Measurements from ENCODE around the gene FBL. TPM values are rescaled to one million over a fixed set of nuclear protein-coding genes. Genes with fewer than 3 reads are reported as not detected.
A peak's percentile ranks its signal among the peaks of the same experiment; 100 is the strongest.
"Not testable (repeated sequence)": the region's sequence is repeated elsewhere in the genome, so short reads cannot be mapped to it uniquely, and the experiment has no call there.

FBL gene
- total and polyA plus RNA-seq, 5 experiments from 2014 or later = 231 to 365 (median 246) TPM

DNA sequence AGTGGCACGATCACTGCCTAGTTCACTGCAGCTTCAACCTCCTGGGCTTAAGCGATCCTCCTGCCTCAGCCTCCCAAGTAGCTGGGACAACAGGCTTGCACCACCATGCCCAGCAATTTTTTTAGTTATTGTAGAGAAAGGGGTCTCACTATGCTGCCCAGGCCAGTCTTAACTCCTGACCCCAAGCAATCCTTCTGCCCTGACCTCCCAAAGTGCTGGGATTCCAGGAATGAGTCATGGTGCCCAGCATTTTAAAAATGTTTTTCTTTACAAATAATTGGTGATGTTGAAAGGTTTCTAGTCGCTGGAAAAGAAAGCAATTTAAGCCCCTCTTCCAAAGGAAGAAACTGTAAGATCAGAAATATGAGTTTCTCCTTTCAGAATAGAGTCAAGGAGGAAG is 31.6 kb downstream of the FBL start:
- no peaks in the 10 kb centered on the region for H3K27me3 Mint-ChIP-seq
- peaks cover 0 to 35% (median 4%) of the 10 kb centered on the region in 3 donors for H3K36me3 Mint-ChIP-seq
- ATAC-seq (no peak), DNase-seq (no peak)
- POLR2A ChIA-PET = no interaction called here
- H3K4me3 Mint-ChIP-seq = no peak overlapping the region
- no peaks in the 10 kb centered on the region for H3K9me3 Mint-ChIP-seq
- peaks cover 9 to 27% (median 14%) of the 10 kb centered on the region in 4 donors for H3K4me1 Mint-ChIP-seq
- no peak overlapping the region for H3K27ac Mint-ChIP-seq

DNA sequence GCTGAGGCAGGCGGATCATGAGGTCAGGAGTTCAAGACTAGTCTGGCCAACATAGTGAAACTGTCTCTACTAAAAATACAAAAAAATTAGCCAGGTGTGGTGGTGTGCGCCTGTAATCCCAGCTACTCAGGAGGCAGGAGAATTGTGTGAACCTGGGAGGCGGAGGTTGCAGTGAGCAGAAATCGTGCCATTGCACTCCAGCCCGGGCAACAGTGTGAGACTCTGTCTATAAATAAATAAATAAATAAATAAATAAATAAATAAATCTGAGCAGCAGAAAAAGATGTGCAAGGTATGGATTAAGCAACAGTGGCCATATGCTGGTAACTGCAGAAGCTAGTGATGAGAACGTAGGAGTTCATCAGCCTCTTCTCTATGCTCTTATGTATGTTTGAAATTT is 32.1 kb downstream of the FBL start:
- ATAC-seq, H3K4me3 Mint-ChIP-seq, H3K27me3 Mint-ChIP-seq, POLR2A ChIA-PET, H3K27ac Mint-ChIP-seq, DNase-seq, H3K9me3 Mint-ChIP-seq: not testable (repeated sequence)
- Mint-ChIP-seq H3K4me1 (peaks cover 4 to 22% (median 10%) of the 10 kb centered on the region in 4 donors), H3K36me3 (peaks cover 0 to 32% (median 4%) of the 10 kb centered on the region in 3 donors)

DNA sequence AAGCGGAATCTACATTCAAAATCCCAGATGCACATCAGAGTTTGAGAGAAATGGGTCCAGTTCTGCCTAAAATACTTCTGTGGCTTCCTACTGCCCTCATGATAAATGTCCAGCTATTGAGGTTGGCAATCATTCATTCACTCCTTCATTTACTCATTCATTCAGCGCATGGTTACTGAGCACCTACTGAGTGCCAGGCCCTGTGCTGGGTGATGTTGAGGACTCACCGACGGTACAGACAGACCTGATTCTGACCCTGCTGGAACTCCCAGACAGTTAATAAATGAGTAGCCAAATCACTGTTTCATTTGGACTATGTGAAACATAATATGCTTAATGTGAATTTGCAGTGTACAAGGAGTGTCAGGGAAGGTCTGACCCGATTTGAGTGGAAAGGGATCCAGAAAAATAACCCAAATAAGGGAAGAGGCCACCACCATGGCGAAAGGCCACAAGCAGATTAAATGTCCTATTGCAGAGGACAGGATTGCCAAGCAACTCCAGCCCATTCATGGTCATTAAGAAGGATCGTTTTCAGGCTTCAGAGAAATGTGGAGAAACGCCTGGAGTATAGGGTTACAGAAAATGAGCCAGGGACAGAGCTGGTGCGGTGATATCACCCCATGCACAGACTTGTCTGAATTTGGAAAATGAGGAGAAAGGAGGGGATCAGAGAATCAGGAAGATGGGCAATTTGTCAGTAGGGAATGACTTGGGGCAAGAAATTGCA is 32.8 kb downstream of the FBL start:
- ATAC-seq (no peak), DNase-seq (no peak)
- H3K4me3 Mint-ChIP-seq = no peak overlapping the region
- POLR2A ChIA-PET = no interaction called here
- no peaks in the 10 kb centered on the region for H3K9me3 Mint-ChIP-seq
- H3K4me1 Mint-ChIP-seq = peaks cover 0 to 18% (median 5%) of the 10 kb centered on the region in 4 donors
- H3K36me3 Mint-ChIP-seq = peaks cover 0 to 29% (median 4%) of the 10 kb centered on the region in 3 donors
- no peaks in the 10 kb centered on the region for H3K27me3 Mint-ChIP-seq
- peak overlapping the region in 2 of 10 donors; percentile 11 to 38 for H3K27ac Mint-ChIP-seq

DNA sequence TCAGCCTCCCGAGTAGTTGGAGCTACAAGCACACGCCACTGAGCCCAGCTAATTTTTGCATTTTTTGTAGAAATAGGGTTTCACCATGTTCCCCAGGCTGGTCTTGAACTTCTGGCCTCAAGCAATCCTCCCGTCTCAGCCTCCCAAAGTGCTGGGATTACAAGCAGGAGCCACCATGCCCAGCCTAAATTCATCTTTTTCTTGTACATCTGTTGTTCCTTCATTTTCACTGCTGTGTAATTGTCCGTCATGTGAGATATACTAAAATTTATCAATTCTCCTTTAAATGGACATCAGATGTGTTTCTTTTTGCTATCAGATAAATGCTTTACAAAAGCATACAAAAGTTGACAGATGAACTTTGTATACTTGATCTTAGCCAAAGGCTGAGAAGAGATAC is 35.1 kb downstream of the FBL start:
- POLR2A ChIA-PET = no interaction called here
- H3K36me3 Mint-ChIP-seq = peaks cover 0 to 13% (median 0%) of the 10 kb centered on the region in 3 donors
- no peak overlapping the region for H3K4me3 Mint-ChIP-seq
- H3K27me3 Mint-ChIP-seq = no peaks in the 10 kb centered on the region
- peak overlapping the region in 1 of 10 donors; percentile 51 for H3K27ac Mint-ChIP-seq
- ATAC-seq (no peak), DNase-seq (no peak)
- H3K4me1 Mint-ChIP-seq = peaks cover 0 to 10% (median 2%) of the 10 kb centered on the region in 4 donors
- H3K9me3 Mint-ChIP-seq = no peaks in the 10 kb centered on the region

DNA sequence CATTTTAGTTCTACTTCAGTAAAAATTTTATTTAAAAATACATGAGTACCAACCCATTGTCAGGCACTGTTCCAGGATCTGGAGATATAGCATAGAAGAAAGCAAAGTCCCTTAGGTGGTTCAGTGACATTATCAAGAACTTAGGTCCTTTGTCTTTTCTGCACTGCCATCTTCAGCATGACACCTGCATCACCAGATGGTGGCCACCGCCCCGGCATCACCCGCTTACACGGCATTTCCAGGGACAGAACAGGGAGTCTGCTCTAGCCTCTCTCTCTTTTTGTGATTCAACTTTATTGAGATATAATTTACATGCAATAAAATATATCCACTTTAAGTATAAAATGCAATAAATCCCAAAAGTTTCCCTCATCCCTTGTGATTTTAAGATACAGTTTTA is 35.8 kb downstream of the FBL start:
- H3K4me3 Mint-ChIP-seq = no peak overlapping the region
- no peak for ATAC-seq
- no peak overlapping the region for H3K27ac Mint-ChIP-seq
- POLR2A ChIA-PET = no interaction called here
- DNase-seq = no peak
- peaks cover 0 to 8% (median under 1%) of the 10 kb centered on the region in 4 donors for H3K4me1 Mint-ChIP-seq
- peaks cover 0 to 9% (median 0%) of the 10 kb centered on the region in 3 donors for H3K36me3 Mint-ChIP-seq
- no peaks in the 10 kb centered on the region for H3K9me3 Mint-ChIP-seq
- peaks cover 0 to 2% (median 0%) of the 10 kb centered on the region in 5 donors for H3K27me3 Mint-ChIP-seq

DNA sequence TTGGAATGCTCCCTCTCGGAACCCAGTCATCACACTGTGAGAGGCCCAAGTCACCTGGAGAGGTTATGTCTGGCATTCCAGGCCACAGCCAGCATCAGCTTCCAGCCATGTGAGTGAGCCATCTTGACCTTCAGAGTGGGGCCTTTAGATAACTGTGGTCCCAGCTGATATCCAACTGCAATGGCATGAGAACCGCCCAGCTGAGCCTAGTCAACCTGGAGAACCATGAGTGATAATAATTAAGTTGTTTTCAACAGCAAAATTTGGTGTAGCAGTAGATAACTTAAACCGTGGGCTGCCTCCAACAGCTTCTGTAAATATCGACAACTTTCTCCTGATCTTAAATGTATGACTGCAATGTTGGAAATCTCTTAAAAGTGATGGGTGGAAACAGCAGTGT is 36.8 kb downstream of the FBL start:
- Mint-ChIP-seq H3K4me1 (peaks cover 0 to 8% (median under 1%) of the 10 kb centered on the region in 4 donors), H3K4me3 (no peak overlapping the region), H3K27ac (no peak overlapping the region), H3K9me3 (no peaks in the 10 kb centered on the region), H3K27me3 (peaks cover 0 to 4% (median 2%) of the 10 kb centered on the region in 5 donors), H3K36me3 (peaks cover 0 to 9% (median 0%) of the 10 kb centered on the region in 3 donors)
- ATAC-seq = no peak
- POLR2A ChIA-PET = interaction anchor here (0.7 kb wide), 1 partner anchor 11 kb away, joined by 5 read pairs; no protein-coding TSS in a partner anchor
- DNase-seq = no peak

DNA sequence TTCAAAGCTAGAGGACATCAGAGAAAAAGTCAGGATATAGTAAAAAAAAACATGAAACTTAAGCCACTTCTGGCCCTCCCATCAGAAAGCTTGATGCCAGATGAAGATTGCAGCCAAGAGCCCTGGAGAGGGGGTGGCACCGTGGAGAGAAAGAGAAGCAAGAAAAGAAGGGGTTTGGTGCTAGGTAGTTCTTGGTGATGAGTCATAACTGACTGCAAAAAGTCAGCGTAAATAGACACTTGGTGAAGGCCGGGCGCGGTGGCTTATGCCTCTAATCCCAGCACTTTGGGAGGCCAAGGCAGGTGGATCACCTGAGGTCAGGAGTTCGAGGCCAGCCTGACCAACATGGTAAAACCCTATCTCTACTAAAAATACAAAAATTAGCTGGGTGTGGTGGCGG is 37.5 kb downstream of the FBL start:
- POLR2A ChIA-PET = interaction anchor here (0.5 kb wide), 1 partner anchor 22 kb away, joined by 3 read pairs; no protein-coding TSS in a partner anchor
- not testable (repeated sequence) for H3K27ac Mint-ChIP-seq, H3K27me3 Mint-ChIP-seq

DNA sequence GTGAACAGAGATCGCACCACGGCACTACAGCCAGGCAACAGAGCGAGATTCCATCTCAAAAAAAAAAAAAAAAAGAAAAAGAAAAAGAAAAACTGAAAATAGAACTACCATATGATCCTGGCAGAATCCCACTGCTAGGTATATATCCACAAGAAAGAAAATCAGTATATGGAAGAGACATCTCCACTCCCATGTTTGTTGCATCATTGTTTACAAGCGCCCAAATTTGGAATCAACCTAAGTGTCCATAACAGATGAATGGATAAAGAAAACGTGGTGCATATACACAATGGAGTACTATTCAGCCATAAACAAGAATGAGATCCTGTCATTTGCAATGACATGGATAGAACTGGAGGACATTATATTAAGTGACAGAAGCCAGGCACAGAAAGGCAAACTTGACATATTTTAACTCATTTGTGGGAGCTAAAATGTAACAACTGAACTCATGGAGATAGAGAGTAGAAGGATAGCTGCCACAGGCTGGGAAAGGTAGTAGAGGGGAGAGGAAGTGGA is 38.3 kb downstream of the FBL start:
- Mint-ChIP-seq H3K4me1 (peaks cover 0 to 8% (median under 1%) of the 10 kb centered on the region in 4 donors), H3K9me3 (no peaks in the 10 kb centered on the region), H3K4me3 (no peak overlapping the region), H3K27ac (peak overlapping the region in 1 of 10 donors; percentile 11), H3K36me3 (peaks cover 0 to 3% (median 0%) of the 10 kb centered on the region in 3 donors), H3K27me3 (peaks cover 1 to 10% (median 7%) of the 10 kb centered on the region in 5 donors)
- no peak for ATAC-seq
- POLR2A ChIA-PET = interaction anchor here (0.7 kb wide), 1 partner anchor 19 kb away, joined by 3 read pairs; no protein-coding TSS in a partner anchor
- no peak for DNase-seq

More for the DNA sequence above, 37.5 kb downstream of the FBL start:
- ATAC-seq, H3K4me1 Mint-ChIP-seq, DNase-seq, H3K36me3 Mint-ChIP-seq, H3K9me3 Mint-ChIP-seq, H3K4me3 Mint-ChIP-seq: not testable (repeated sequence)

DNA sequence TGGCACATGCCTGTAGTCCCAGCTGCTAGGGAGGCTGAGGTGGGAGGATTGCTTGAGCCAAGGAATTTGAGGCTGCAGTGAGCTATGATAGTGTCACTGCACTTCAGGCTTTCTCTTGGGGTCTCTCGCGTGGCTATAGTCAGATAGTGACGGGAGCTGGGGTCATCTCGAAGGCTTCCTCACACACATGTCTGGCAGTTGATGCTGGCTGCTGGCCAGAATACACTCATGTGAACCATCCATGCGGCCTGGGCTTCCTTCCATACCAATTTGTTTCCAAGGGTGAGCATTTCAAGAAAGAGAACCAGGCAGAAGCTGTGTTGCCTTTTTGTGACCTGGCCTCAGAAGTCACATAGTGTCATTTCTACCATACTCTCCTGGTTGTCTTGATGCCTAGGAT is 41.1 kb downstream of the FBL start:
- Mint-ChIP-seq H3K36me3 (no peaks in the 10 kb centered on the region), H3K27me3 (peaks cover 5 to 17% (median 12%) of the 10 kb centered on the region in 5 donors), H3K4me3 (no peak overlapping the region), H3K9me3 (no peaks in the 10 kb centered on the region), H3K27ac (no peak overlapping the region), H3K4me1 (peaks cover 0 to 1% (median 0%) of the 10 kb centered on the region in 4 donors)
- POLR2A ChIA-PET = interaction anchor here (0.6 kb wide), 1 partner anchor 16 kb away, joined by 4 read pairs; no protein-coding TSS in a partner anchor
- DNase-seq (no peak), ATAC-seq (no peak)

DNA sequence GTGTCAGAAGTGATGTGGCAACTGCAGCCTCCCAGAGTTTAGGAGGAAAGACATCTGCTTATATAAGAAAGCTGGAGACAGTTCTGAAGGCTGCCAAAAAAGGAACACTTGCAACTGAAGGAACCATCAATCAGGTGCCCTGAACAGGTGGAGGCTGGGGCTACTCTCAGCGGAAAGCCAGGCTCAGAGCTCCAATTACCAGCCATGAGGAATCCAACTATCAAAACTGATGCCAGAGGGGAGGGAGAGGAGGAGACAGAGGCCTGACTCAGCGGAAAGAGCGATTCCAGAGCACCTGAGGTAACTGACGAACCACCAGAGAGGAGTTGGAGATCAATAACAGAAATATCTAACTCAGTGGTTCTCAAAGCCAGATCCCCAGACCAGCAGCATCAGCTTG is 43.2 kb downstream of the FBL start:
- H3K36me3 Mint-ChIP-seq = no peaks in the 10 kb centered on the region
- H3K4me3 Mint-ChIP-seq = no peak overlapping the region
- H3K4me1 Mint-ChIP-seq = no peaks in the 10 kb centered on the region

DNA sequence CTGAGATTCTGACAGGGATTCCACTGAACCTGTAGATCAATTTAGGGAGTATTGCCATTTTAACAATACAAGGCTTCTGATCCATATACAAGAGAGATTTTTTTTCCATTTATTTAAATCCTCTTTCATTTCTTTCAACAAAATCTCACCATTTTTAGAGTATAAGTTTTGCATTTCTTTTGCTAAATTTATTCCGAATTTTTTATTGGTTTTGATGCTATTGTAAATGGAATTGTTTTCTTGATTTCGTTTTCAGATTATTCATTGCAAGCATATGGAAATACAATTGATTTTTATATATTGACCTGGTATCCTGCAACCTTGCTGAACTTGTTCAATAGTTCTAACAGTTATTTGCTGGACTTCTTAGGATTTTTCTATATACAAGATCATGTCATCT is 49.1 kb downstream of the FBL start:
- POLR2A ChIA-PET = no interaction called here
- no peaks in the 10 kb centered on the region for H3K9me3 Mint-ChIP-seq
- DNase-seq (no peak), ATAC-seq (no peak)
- peaks cover 0 to 15% (median under 1%) of the 10 kb centered on the region in 5 donors for H3K27me3 Mint-ChIP-seq
- no peak overlapping the region for H3K27ac Mint-ChIP-seq
- H3K4me1 Mint-ChIP-seq = peaks cover 0 to 7% (median 4%) of the 10 kb centered on the region in 4 donors
- H3K36me3 Mint-ChIP-seq = no peaks in the 10 kb centered on the region
- H3K4me3 Mint-ChIP-seq = no peak overlapping the region

More for the DNA sequence above, 43.2 kb downstream of the FBL start:
- POLR2A ChIA-PET = no interaction called here
- H3K27me3 Mint-ChIP-seq = peaks cover 5 to 17% (median 12%) of the 10 kb centered on the region in 5 donors
- ATAC-seq (no peak), DNase-seq (no peak)
- no peak overlapping the region for H3K27ac Mint-ChIP-seq
- H3K9me3 Mint-ChIP-seq = no peaks in the 10 kb centered on the region

DNA sequence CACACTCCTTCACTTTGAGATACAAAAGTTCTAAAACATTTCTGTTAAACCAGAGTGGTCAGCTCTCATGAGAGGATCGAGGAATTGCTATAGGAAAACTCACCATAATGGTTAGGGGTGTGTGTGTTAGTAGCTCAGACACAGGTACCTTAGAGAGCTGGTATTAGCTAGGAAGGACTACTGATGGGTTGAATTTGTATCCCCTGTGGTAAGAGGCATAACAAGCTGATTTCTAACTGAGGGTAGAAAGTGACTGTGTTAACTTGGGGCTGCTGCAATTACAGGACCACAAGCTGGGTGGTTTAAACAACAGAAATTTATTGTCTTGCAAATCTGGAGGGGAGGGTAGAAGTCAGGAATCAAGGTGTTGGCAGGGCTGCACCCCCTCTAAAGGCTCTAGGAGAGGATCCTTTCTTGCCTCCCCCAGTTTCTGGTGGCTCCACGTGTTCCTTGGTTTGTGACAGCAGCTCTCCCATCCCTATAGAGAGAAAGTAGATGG is 50.1 kb downstream of the FBL start:
- H3K9me3 Mint-ChIP-seq = no peaks in the 10 kb centered on the region
- H3K27me3 Mint-ChIP-seq = peaks cover 0 to 13% (median 0%) of the 10 kb centered on the region in 5 donors
- POLR2A ChIA-PET = no interaction called here
- H3K4me1 Mint-ChIP-seq = peaks cover 0 to 7% (median 4%) of the 10 kb centered on the region in 4 donors
- H3K4me3 Mint-ChIP-seq = no peak overlapping the region
- DNase-seq (no peak), ATAC-seq (no peak)
- H3K27ac Mint-ChIP-seq = no peak overlapping the region
- no peaks in the 10 kb centered on the region for H3K36me3 Mint-ChIP-seq

DNA sequence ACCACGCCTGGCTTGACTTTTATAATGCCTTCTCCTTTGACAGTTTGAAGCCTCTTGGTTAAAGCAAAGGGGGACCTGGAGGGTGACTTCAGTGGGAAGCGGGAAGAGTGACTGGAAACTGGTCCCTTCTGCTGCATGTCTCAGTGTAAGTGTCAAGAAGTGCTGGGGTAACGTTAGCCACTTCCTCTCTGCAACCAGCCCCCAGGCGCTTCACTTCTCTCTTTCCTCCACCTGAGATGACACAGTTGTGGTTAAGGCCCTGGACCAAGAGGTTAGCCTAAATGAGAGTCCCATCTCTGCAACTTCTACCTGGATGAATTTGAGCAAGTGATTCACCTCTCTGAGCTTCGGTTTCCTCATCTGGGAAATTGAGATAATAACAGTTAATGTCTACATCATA is 51.2 kb downstream of the FBL start:
- peak overlapping the region in 1 of 10 donors; percentile 47 for H3K27ac Mint-ChIP-seq
- POLR2A ChIA-PET = interaction anchor here (0.5 kb wide), 1 partner anchor 782 kb away, joined by 4 read pairs; no protein-coding TSS in a partner anchor
- DNase-seq (no peak), ATAC-seq (no peak)
- H3K9me3 Mint-ChIP-seq = no peaks in the 10 kb centered on the region
- H3K27me3 Mint-ChIP-seq = peaks cover 0 to 10% (median 0%) of the 10 kb centered on the region in 5 donors
- no peaks in the 10 kb centered on the region for H3K36me3 Mint-ChIP-seq
- H3K4me1 Mint-ChIP-seq = peaks cover 0 to 7% (median 4%) of the 10 kb centered on the region in 4 donors
- no peak overlapping the region for H3K4me3 Mint-ChIP-seq

All from naive thymus-derived CD8-positive, alpha-beta T cell (primary cell).